Tibial nerve (tissue), 4 donors: ENCODE results near the gene TBX1. TPM values are rescaled to one million over a fixed set of nuclear protein-coding genes. Genes with fewer than 3 reads are reported as not detected.
A peak's percentile ranks its signal among the peaks of the same experiment; 100 is the strongest.

Experiments
- DNase-seq, 2 donors: peaks; one replicate each; pipeline ENCODE4 v3.0.0-alpha.2; 2019; ENCODE audit warnings: low spot score in 2 of 2
- H3K27ac ChIP-seq, 4 donors: fragments of 200-600 bp; sonication (generic) in 3 of 4; one replicate each; pipeline ENCODE4 v1.5.1; 2017 to 2019; ENCODE audit warnings: mild to moderate bottlenecking in 1 of 4
- H3K27me3 ChIP-seq, 2 donors: fragments of 200-600 bp; sonication (generic) in 1 of 2; one replicate each; pipeline versions ENCODE4 v1.5.1 to v1.6.0; 2017 to 2019
- H3K36me3 ChIP-seq, 3 donors: fragments of 200-600 bp; sonication (generic); one replicate each; pipeline ENCODE4 v1.5.1; 2018 to 2019
- H3K4me1 ChIP-seq, 4 donors: fragments of 200-600 bp; sonication (generic) in 3 of 4; one replicate each; pipeline ENCODE4 v1.5.1; 2017 to 2019
- H3K4me3 ChIP-seq, 4 donors: fragments of 200-600 bp; sonication (generic) in 3 of 4; one replicate each; pipeline ENCODE4 v1.5.1; 2017 to 2019; ENCODE audit warnings: mild to moderate bottlenecking in 1 of 4, moderate library complexity in 1 of 4
- H3K9me3 ChIP-seq, 4 donors: fragments of 200-600 bp; sonication (generic) in 3 of 4; one replicate each; pipeline ENCODE4 v1.5.1; 2017 to 2019
- CTCF ChIP-seq, 5 experiments: fragments of 200-600 bp in 3 of 5; fragments of 450-650 bp in 2 of 5; sonication (generic) in 3 of 5; IDR thresholded peaks; one replicate each; pipeline ENCODE4 v1.5.1; 2016 to 2019; ENCODE audit warnings: antibody characterized with exemption in 5 of 5, mild to moderate bottlenecking in 3 of 5, moderate library complexity in 2 of 5
- EP300 ChIP-seq, 2 donors: sonication (generic); formaldehyde crosslinking; IDR thresholded peaks; one replicate each; pipeline ENCODE4 v1.6.1; 2017; ENCODE audit warnings: antibody characterized with exemption in 2 of 2, mild to moderate bottlenecking in 1 of 2
- POLR2A ChIP-seq, 2 donors: fragments of 450-650 bp; IDR thresholded peaks; one replicate each; pipeline ENCODE4 v1.6.1; 2017; ENCODE audit warnings: antibody characterized with exemption in 2 of 2, mild to moderate bottlenecking in 2 of 2, moderate library complexity in 2 of 2
- WGBS, 2 donors: methylation state at CpG; one replicate each; pipeline ENCODE4 v1.1.5; 2018; 5-methylcytosine and 5-hydroxymethylcytosine counted together
- total RNA-seq, 4 donors: library from RNA; depleted of rRNA; stranded (reverse); fragments of >200 nt; gene quantifications; one replicate each; pipeline ENCODE4 v1.1.0, GENCODE V29; 2016

The TBX1 gene
- total RNA-seq, 4 donors from 2014 or later = 0.42 to 3.6 (median 2.6) TPM

GRCh38 chr22:19796160-19796559 lies 35.6 kb downstream of the TBX1 start:
- no peak overlapping the region for H3K4me3 ChIP-seq
- H3K27me3 ChIP-seq = no peaks in the 10 kb centered on the region
- H3K4me1 ChIP-seq = peaks cover 0 to 22% (median 2%) of the 10 kb centered on the region in 4 donors
- TF ChIP-seq CTCF (IDR thresholded peaks at IDR 0.05) (no peak), POLR2A (IDR thresholded peaks at IDR 0.05) (no peak)
- H3K36me3 ChIP-seq = peaks cover 0 to 31% (median 0%) of the 10 kb centered on the region in 3 donors
- no peak overlapping the region for H3K27ac ChIP-seq
- no peak for DNase-seq
- peaks cover 0 to 27% (median 0%) of the 10 kb centered on the region in 4 donors for H3K9me3 ChIP-seq
- WGBS, 2 donors = 69 to 72% methylated on average over 7 of the region's 7 CpGs

GRCh38 chr22:19797086-19798002 lies 36.8 kb downstream of the TBX1 start:
- no peaks in the 10 kb centered on the region for H3K27me3 ChIP-seq
- peaks cover 0 to 28% (median 0%) of the 10 kb centered on the region in 3 donors for H3K36me3 ChIP-seq
- DNase-seq = no peak
- H3K9me3 ChIP-seq = peaks cover 0 to 15% (median 0%) of the 10 kb centered on the region in 4 donors
- no peak overlapping the region for H3K27ac ChIP-seq
- H3K4me3 ChIP-seq = no peak overlapping the region
- no peak for TF ChIP-seq CTCF (IDR thresholded peaks at IDR 0.05)
- TF ChIP-seq EP300 (IDR thresholded peaks at IDR 0.05) = no peak
- TF ChIP-seq POLR2A (IDR thresholded peaks at IDR 0.05) = no peak
- 77 to 82% methylated on average over 22 to 24 of the region's 24 CpGs for WGBS, 2 donors
- peaks cover 0 to 22% (median 2%) of the 10 kb centered on the region in 4 donors for H3K4me1 ChIP-seq

- 97 to 98% methylated on average over 9 to 18 of the region's 19 CpGs for WGBS, 2 donors
- no peak for TF ChIP-seq EP300 (IDR thresholded peaks at IDR 0.05)
- no peak for TF ChIP-seq CTCF (IDR thresholded peaks at IDR 0.05)
- no peak for TF ChIP-seq POLR2A (IDR thresholded peaks at IDR 0.05)
These were observed 37.6 kb downstream of the TBX1 start for GRCh38 chr22:19798003-19798665.

GRCh38 chr22:19798891-19799293 lies 38.3 kb downstream of the TBX1 start:
- Histone ChIP-seq H3K27me3 (no peaks in the 10 kb centered on the region), H3K9me3 (peaks cover 0 to under 1% (median 0%) of the 10 kb centered on the region in 4 donors), H3K4me3 (no peak overlapping the region), H3K36me3 (peaks cover 0 to 40% (median 0%) of the 10 kb centered on the region in 3 donors), H3K4me1 (peaks cover 0 to 22% (median 2%) of the 10 kb centered on the region in 4 donors), H3K27ac (peak overlapping the region in 1 of 4 donors; percentile 58)
- 49 to 75% methylated on average over 4 to 8 of the region's 9 CpGs for WGBS, 2 donors
- no peak for TF ChIP-seq POLR2A (IDR thresholded peaks at IDR 0.05)
- TF ChIP-seq CTCF (IDR thresholded peaks at IDR 0.05) = no peak
- no peak for TF ChIP-seq EP300 (IDR thresholded peaks at IDR 0.05)
- peak in 1 of 2 donors; percentile 18 for DNase-seq

More at GRCh38 chr22:19798003-19798665, 37.6 kb downstream of the TBX1 start:
- DNase-seq = no peak
- no peaks in the 10 kb centered on the region for H3K27me3 ChIP-seq
- peaks cover 0 to 22% (median 2%) of the 10 kb centered on the region in 4 donors for H3K4me1 ChIP-seq
- no peak overlapping the region for H3K4me3 ChIP-seq
- peak overlapping the region in 1 of 4 donors; percentile 58 for H3K27ac ChIP-seq
- peaks cover 0 to 8% (median 0%) of the 10 kb centered on the region in 4 donors for H3K9me3 ChIP-seq
- H3K36me3 ChIP-seq = peaks cover 0 to 32% (median 0%) of the 10 kb centered on the region in 3 donors
